Body of pancreas (tissue), 4 donors: ENCODE results near the gene PXDN. TPM values are rescaled to one million over a fixed set of nuclear protein-coding genes. Genes with fewer than 3 reads are reported as not detected.

Source experiments
- ATAC-seq: fragments of 150-250 bp; one replicate; pipeline ENCODE4 v1.9.1; 2016
- DNase-seq, 4 donors: peaks; one replicate each; pipeline ENCODE4 v3.0.0-alpha.2; 2019
- H3K27ac ChIP-seq, 4 donors: fragments of 200-600 bp; sonication (generic); 1 replicate in 3 of 4; 2 replicates in 1 of 4; pipeline versions ENCODE4 v1.5.1 to v1.6.1; 2016 to 2019; ENCODE audit warnings: mild to moderate bottlenecking in 1 of 4, mixed read lengths in 1 of 4, moderate library complexity in 1 of 4
- H3K27me3 ChIP-seq, 2 donors: fragments of 200-600 bp; sonication (generic); one replicate each; pipeline ENCODE4 v1.6.0; 2016; ENCODE audit warnings: mild to moderate bottlenecking in 1 of 2
- H3K36me3 ChIP-seq, 2 donors: fragments of 200-600 bp; sonication (generic); replicated peaks in 1 of 2; 2 replicates each; pipeline ENCODE4 v1.5.1; 2016; ENCODE audit warnings: low read depth in 2 of 2; ENCODE audit not compliant: insufficient read depth in 1 of 2
- H3K4me1 ChIP-seq: fragments of 200-600 bp; sonication (generic); one replicate; pipeline ENCODE4 v1.6.0; 2016
- H3K4me3 ChIP-seq, 2 donors: fragments of 200-600 bp; sonication (generic); 1 replicate in 1 of 2; 2 replicates in 1 of 2; pipeline ENCODE4 v1.5.1; 2016 to 2019
- H3K9me3 ChIP-seq, 3 donors: fragments of 200-600 bp; sonication (generic); 1 replicate in 2 of 3; 2 replicates in 1 of 3; pipeline ENCODE4 v1.5.1; 2016
- POLR2A ChIP-seq, 3 donors: fragments of 450-650 bp; IDR thresholded peaks; one replicate each; pipeline ENCODE4 v1.6.1; 2016; ENCODE audit warnings: antibody characterized with exemption in 3 of 3, mild to moderate bottlenecking in 2 of 3
- WGBS, 2 donors: methylation state at CpG; one replicate each; pipeline ENCODE4 v1.1.5; 2017; 5-methylcytosine and 5-hydroxymethylcytosine counted together
- intact Hi-C: fragments of 100-400 bp; cut with DNase I; formaldehyde crosslinking; loops from one replicate; pipeline ENCODE4 v1.15.1; 2023
- total RNA-seq, 2 donors: library from RNA; depleted of rRNA; stranded (reverse); fragments of >200 nt; gene quantifications; one replicate each; pipeline ENCODE4 v1.1.0, GENCODE V29; 2016
- TF ChIP-seq, protein P1 (sequence below), 7 experiments: fragments of 450-650 bp in 4 of 7; fragments of 200-600 bp in 3 of 7; sonication (generic) in 3 of 7; IDR thresholded peaks; one replicate each; pipeline ENCODE4 v1.5.1; 2016 to 2019; ENCODE audit warnings: antibody characterized with exemption in 7 of 7

The PXDN gene
- total RNA-seq, 2 donors from 2014 or later: 7.0 to 41.9 TPM

DNA sequence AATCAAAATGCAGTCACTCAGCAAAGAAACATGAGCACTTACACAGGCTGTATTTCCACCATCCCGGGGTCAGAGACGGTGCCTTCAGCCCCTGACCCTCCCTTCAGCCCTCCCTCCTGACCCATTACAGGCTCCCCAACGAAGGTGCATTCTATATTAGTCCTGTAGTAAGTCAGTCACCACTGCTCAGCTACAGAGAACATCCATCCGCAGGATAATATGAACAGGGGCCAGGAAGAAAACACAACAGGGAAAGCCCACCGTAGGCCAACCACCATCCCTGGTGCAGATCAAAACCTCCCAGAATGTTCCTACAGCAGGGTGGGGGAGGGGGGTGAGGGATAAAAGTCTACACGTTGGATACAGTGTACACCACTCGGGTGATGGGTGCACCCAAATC is 15.1 kb downstream of the PXDN start:
- intact Hi-C loops: no loop called here
- H3K4me1 ChIP-seq: peaks cover 21% of the 10 kb centered on the region
- DNase-seq (no peak), ATAC-seq (no peak)
- no peak for TF ChIP-seq POLR2A (IDR thresholded peaks at IDR 0.05)
- TF ChIP-seq, protein P1, sequence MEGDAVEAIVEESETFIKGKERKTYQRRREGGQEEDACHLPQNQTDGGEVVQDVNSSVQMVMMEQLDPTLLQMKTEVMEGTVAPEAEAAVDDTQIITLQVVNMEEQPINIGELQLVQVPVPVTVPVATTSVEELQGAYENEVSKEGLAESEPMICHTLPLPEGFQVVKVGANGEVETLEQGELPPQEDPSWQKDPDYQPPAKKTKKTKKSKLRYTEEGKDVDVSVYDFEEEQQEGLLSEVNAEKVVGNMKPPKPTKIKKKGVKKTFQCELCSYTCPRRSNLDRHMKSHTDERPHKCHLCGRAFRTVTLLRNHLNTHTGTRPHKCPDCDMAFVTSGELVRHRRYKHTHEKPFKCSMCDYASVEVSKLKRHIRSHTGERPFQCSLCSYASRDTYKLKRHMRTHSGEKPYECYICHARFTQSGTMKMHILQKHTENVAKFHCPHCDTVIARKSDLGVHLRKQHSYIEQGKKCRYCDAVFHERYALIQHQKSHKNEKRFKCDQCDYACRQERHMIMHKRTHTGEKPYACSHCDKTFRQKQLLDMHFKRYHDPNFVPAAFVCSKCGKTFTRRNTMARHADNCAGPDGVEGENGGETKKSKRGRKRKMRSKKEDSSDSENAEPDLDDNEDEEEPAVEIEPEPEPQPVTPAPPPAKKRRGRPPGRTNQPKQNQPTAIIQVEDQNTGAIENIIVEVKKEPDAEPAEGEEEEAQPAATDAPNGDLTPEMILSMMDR (IDR thresholded peaks at IDR 0.05): no peak
- WGBS, 2 donors: 43 to 46% methylated on average over 7 of the region's 7 CpGs
- H3K9me3 ChIP-seq: no peaks in the 10 kb centered on the region
- no peak overlapping the region for H3K4me3 ChIP-seq
- H3K27me3 ChIP-seq: no peaks in the 10 kb centered on the region
- H3K36me3 ChIP-seq: no peaks in the 10 kb centered on the region
- H3K27ac ChIP-seq: peak overlapping the region in 1 of 4 donors; percentile 27

DNA sequence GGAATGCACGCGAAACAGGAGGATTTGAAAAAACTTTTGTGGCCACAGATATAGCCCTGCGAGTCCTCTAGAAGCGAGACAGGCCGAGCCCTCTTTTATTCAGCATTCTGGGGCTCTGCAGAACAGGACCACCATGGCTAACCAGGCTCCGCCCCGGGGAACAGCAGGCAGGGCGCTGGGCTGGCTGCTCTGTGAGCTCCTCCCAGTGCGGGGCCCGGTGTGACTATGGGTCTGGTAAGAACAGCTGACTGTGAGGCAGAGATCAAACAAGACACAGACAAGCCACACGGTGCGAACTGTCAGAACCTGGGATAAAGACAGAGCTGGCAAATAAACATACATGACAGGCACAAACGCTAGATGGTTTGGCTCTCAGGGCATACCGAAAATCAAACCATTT is 15.5 kb downstream of the PXDN start:
- H3K4me3 ChIP-seq: no peak overlapping the region
- WGBS, 2 donors: 20 to 47% methylated on average over 13 to 14 of the region's 14 CpGs
- H3K4me1 ChIP-seq: peaks cover 21% of the 10 kb centered on the region
- intact Hi-C loops: no loop called here
- ATAC-seq (peak; percentile 57), DNase-seq (peak in 3 of 4 donors; percentile 40 to 68 (median 41))
- no peaks in the 10 kb centered on the region for H3K9me3 ChIP-seq
- H3K27ac ChIP-seq: no peak overlapping the region
- TF ChIP-seq POLR2A (IDR thresholded peaks at IDR 0.05): no peak
- TF ChIP-seq, protein P1 (IDR thresholded peaks at IDR 0.05): no peak
- H3K27me3 ChIP-seq: no peaks in the 10 kb centered on the region
- H3K36me3 ChIP-seq: no peaks in the 10 kb centered on the region

DNA sequence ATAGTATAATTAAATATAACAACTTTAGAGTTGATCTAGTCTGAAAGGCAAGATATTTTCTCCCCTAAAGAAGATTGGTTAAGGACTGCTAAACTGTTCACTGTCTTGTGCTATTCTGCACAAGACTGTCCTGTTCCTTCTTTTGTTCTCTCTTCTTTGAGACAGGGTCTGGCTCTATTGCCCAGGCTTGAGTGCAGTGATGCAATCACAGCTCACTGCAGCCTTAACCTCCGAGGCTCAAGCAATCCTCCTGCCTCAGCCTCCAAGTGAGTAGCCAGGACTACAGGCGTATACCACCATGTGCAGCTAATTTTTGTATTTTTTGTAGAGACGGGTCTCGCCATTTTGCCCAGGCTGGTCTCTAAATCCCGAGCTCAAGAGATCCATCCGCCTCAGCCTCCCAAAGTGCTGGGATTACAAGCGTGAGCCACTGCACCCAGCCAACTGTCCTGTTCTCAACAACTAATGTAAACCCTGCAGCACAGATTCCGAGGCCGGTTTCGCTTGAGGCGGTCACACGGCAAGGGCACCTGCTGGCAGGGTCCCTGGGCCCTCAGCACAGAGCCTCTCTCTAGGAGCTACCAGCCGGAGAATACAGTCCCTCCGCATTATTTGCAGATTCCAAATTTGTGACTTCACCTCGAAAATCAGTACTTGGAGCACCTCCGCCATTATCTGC is 16.4 kb downstream of the PXDN start:
- Histone ChIP-seq H3K4me3 (peak overlapping the region in 1 of 2 donors; percentile 12), H3K27ac (no peak overlapping the region), H3K9me3 (no peaks in the 10 kb centered on the region), H3K4me1 (peaks cover 21% of the 10 kb centered on the region), H3K36me3 (no peaks in the 10 kb centered on the region), H3K27me3 (no peaks in the 10 kb centered on the region)
- TF ChIP-seq POLR2A (IDR thresholded peaks at IDR 0.05): no peak
- TF ChIP-seq, protein P1 (IDR thresholded peaks at IDR 0.05): no peak
- intact Hi-C loops: no loop called here
- no peak for DNase-seq
- WGBS, 2 donors: 66 to 69% methylated on average over 11 to 16 of the region's 16 CpGs
- no peak for ATAC-seq

DNA sequence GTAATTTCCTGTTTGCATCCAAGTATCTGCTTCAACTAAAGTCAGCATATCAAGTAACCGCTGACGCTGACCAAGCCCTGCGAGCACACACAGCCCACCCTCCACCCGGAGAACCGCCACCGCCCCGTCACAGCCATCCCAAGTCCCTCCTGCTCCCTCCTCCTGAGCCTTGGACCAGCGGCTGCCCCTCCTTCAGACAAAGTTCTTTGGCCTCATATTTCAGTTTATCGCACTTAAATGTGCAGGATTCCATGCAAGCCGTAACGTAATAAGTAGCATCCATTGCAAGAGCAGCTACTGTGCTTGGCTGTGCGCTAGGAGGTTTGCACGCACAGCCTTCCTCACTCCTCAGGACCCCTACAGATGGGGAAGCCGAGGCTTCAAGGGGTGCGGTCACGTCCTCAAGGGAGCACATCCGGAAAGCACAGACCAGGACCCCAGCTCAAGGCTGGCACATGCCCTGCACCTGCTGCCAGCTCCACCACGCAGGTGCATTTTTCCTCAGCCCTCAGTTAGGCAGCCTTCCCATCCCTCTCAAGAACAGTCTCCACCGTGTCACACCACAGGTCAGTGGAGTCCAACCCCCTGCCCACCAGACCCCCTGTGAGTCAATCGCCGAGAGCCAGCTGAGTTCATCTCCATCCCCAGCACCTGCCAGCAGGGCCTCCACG is 17.1 kb downstream of the PXDN start:
- intact Hi-C loops: no loop called here
- H3K27me3 ChIP-seq: no peaks in the 10 kb centered on the region
- H3K36me3 ChIP-seq: no peaks in the 10 kb centered on the region
- no peak overlapping the region for H3K4me3 ChIP-seq
- peaks cover 21% of the 10 kb centered on the region for H3K4me1 ChIP-seq
- H3K27ac ChIP-seq: no peak overlapping the region
- no peaks in the 10 kb centered on the region for H3K9me3 ChIP-seq
- 65 to 70% methylated on average over 21 to 22 of the region's 22 CpGs for WGBS, 2 donors
- ATAC-seq (no peak), DNase-seq (no peak)
- TF ChIP-seq, protein P1 (IDR thresholded peaks at IDR 0.05): no peak
- no peak for TF ChIP-seq POLR2A (IDR thresholded peaks at IDR 0.05)
